Breast epithelium (tissue), 4 donors: ENCODE results near the gene PCSK7. TPM values are rescaled to one million over a fixed set of nuclear protein-coding genes. Genes with fewer than 3 reads are reported as not detected.

Source experiments
- DNase-seq, 2 donors: peaks; one replicate each; pipeline ENCODE4 v3.0.0-alpha.2; 2019; ENCODE audit warnings: low spot score in 2 of 2
- H3K27ac ChIP-seq, 2 donors: fragments of 200-600 bp; sonication (generic) in 1 of 2; one replicate each; pipeline ENCODE4 v1.5.1; 2016 to 2019; ENCODE audit warnings: mild to moderate bottlenecking in 1 of 2
- H3K27me3 ChIP-seq, 2 donors: fragments of 200-600 bp; sonication (generic) in 1 of 2; one replicate each; pipeline versions ENCODE4 v1.5.1 to v1.6.0; 2017 to 2019; ENCODE audit warnings: control low read depth in 1 of 2, mild to moderate bottlenecking in 1 of 2
- H3K36me3 ChIP-seq: fragments of 200-600 bp; one replicate; pipeline ENCODE4 v1.5.1; 2019
- H3K4me1 ChIP-seq, 2 donors: fragments of 200-600 bp; sonication (generic); one replicate each; pipeline ENCODE4 v1.5.1; 2016 to 2019; ENCODE audit warnings: control low read depth in 1 of 2
- H3K4me3 ChIP-seq, 3 donors: fragments of 200-600 bp; sonication (generic); 1 replicate in 2 of 3; 2 replicates in 1 of 3; pipeline ENCODE4 v1.5.1; 2016 to 2019; ENCODE audit warnings: mild to moderate bottlenecking in 3 of 3, moderate library complexity in 2 of 3
- H3K9me3 ChIP-seq, 2 donors: fragments of 200-600 bp; sonication (generic) in 1 of 2; one replicate each; pipeline ENCODE4 v1.5.1; 2016 to 2019; ENCODE audit warnings: control low read depth in 1 of 2
- CTCF ChIP-seq, 3 donors: fragments of 450-650 bp; IDR thresholded peaks; one replicate each; pipeline ENCODE4 v1.5.1; 2016 to 2017; ENCODE audit warnings: antibody characterized with exemption in 3 of 3, mild to moderate bottlenecking in 3 of 3, moderate library complexity in 3 of 3
- POLR2A ChIP-seq: fragments of 450-650 bp; IDR thresholded peaks from one replicate; pipeline ENCODE4 v1.6.1; 2016; ENCODE audit warnings: antibody characterized with exemption, mild to moderate bottlenecking, moderate library complexity
- POLR2AphosphoS5 ChIP-seq, 3 donors: sonication (generic); formaldehyde crosslinking; IDR thresholded peaks; one replicate each; pipeline ENCODE4 v1.6.1; 2017; ENCODE audit warnings: antibody characterized with exemption in 3 of 3
- intact Hi-C: fragments of 100-400 bp; cut with DNase I; formaldehyde crosslinking; loops from one replicate; pipeline ENCODE4 v1.15.1; 2023; ENCODE audit warnings: low total_unique reads
- total RNA-seq, 3 donors: library from RNA; depleted of rRNA; stranded (reverse); fragments of >200 nt; gene quantifications; one replicate each; pipeline ENCODE4 v1.1.0, GENCODE V29; 2016

The PCSK7 gene
- total RNA-seq, 3 donors from 2014 or later, result 43.2 to 51.5 (median 44.2) TPM

- Histone ChIP-seq H3K9me3 (no peaks in the 10 kb centered on the region), H3K4me1 (peaks cover 0 to 11% of the 10 kb centered on the region in 2 donors), H3K27ac (peak overlapping the region; percentile 94 to 98), H3K36me3 (no peaks in the 10 kb centered on the region), H3K4me3 (peak overlapping the region; percentile 46 to 75 (median 57)), H3K27me3 (no peaks in the 10 kb centered on the region)
- intact Hi-C loops, result no loop called here
- DNase-seq, result no peak
- no peak for TF ChIP-seq CTCF (IDR thresholded peaks at IDR 0.05)
- no peak for TF ChIP-seq POLR2A
- peak in 1 of 3 donors; percentile 9 for TF ChIP-seq POLR2AphosphoS5 (IDR thresholded peaks at IDR 0.05)
Measured at GRCh38 chr11:117200813-117201657, 30.8 kb downstream of the PCSK7 start.

GRCh38 chr11:117199916-117200812, 31.7 kb downstream of the PCSK7 start:
- TF ChIP-seq POLR2A, result no peak
- no peak for TF ChIP-seq CTCF (IDR thresholded peaks at IDR 0.05)
- TF ChIP-seq POLR2AphosphoS5 (IDR thresholded peaks at IDR 0.05), result no peak
- H3K4me1 ChIP-seq, result peaks cover 0 to 11% of the 10 kb centered on the region in 2 donors
- peak overlapping the region; percentile 46 to 75 (median 57) for H3K4me3 ChIP-seq
- no peaks in the 10 kb centered on the region for H3K36me3 ChIP-seq
- peak overlapping the region; percentile 94 to 98 for H3K27ac ChIP-seq
- DNase-seq, result no peak
- H3K9me3 ChIP-seq, result no peaks in the 10 kb centered on the region
- H3K27me3 ChIP-seq, result no peaks in the 10 kb centered on the region
- intact Hi-C loops, result loop anchor here (10.0 kb wide), 1 partner anchor 55 kb away; the partner anchor contains the start of gene PAFAH1B2

GRCh38 chr11:117199053-117199915, 32.6 kb downstream of the PCSK7 start, which contains the start of gene TAGLN:
Gene TAGLN, plus strand, starts transcription at chr11:117199370. Its CDS starts 3,644 bp downstream, at chr11:117203014.
- peak; percentile 77 to 96 for DNase-seq
- peak within 1 kb of the TSS; percentile 94 to 98 for H3K27ac ChIP-seq
- peak within 1 kb of the TSS; percentile 46 to 75 (median 57) for H3K4me3 ChIP-seq
- no peak for TF ChIP-seq CTCF (IDR thresholded peaks at IDR 0.05)
- TF ChIP-seq POLR2A, result peak; percentile 39
- TF ChIP-seq POLR2AphosphoS5 (IDR thresholded peaks at IDR 0.05), result peak; percentile 77 to 91 (median 88)
- H3K36me3 ChIP-seq, result no peaks in the 10 kb centered on the region
- no peaks in the 10 kb centered on the region for H3K9me3 ChIP-seq
- H3K4me1 ChIP-seq, result peaks cover 0 to 11% of the 10 kb centered on the region in 2 donors
- intact Hi-C loops, result loop anchor here (10.0 kb wide), 1 partner anchor 54 kb away; the partner anchor contains the start of gene PAFAH1B2
- no peaks in the 10 kb centered on the region for H3K27me3 ChIP-seq

- Histone ChIP-seq H3K4me3 (peak overlapping the region; percentile 46 to 75 (median 57)), H3K9me3 (no peaks in the 10 kb centered on the region), H3K4me1 (peaks cover 0 to 11% of the 10 kb centered on the region in 2 donors), H3K27me3 (no peaks in the 10 kb centered on the region), H3K36me3 (no peaks in the 10 kb centered on the region), H3K27ac (peak overlapping the region; percentile 94 to 98)
- no peak for TF ChIP-seq CTCF (IDR thresholded peaks at IDR 0.05)
- intact Hi-C loops, result loop anchor here (10.0 kb wide), 1 partner anchor 54 kb away; the partner anchor contains the start of gene PAFAH1B2
- DNase-seq, result no peak
Measured at GRCh38 chr11:117198613-117199012, 33.3 kb downstream of the PCSK7 start.
